Inflammatory macrophage treated with lipopolysaccharide for 4 hours (primary cell): Measurements from ENCODE around the gene GNA12.
"Not testable (repeated sequence)": the region's sequence is repeated elsewhere in the genome, so short reads cannot be mapped to it uniquely, and the experiment has no call there.

Source experiments
- DNase-seq: peaks from one replicate; pipeline ENCODE4 v3.0.0-alpha.2; 2020

Gene GNA12

DNA sequence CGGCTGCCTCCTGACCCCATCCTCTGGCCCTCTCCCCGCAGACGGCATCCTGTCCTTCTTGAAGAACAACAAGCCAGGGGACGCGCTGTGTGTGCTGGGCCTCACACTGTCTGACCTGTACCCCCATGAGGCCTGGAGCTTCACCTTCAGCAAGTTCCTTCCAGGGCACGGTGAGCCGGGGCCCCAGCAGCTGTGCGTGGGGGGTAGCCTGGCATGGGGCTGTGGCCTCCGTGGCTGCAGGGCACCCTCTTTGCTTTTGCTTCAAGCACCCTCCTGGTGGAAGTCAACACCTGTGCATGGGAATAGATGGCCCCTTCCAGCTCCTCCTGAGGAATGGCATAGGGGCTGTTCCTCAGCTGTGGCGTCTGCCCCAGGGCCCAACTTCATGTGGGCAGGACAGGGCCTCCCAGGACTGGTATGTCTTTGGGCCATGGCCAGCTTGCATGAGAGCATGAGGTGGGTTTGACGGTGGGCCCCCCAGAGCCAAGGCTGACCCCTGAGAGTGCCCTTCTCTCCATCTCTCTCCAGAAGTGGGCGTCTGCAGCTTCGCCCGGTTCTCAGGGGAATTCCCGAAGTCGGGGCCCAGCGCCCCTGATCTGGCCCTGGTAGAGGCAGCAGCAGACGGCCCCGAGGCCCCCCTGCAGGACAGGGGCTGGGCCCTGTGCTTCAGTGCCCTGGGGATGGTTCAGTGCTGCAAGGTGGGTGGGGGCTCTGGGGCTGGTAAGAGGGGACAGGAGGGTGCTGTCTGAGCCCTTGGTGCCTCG lies 135.4 kb downstream of the GNA12 start:
- no peak for DNase-seq

DNA sequence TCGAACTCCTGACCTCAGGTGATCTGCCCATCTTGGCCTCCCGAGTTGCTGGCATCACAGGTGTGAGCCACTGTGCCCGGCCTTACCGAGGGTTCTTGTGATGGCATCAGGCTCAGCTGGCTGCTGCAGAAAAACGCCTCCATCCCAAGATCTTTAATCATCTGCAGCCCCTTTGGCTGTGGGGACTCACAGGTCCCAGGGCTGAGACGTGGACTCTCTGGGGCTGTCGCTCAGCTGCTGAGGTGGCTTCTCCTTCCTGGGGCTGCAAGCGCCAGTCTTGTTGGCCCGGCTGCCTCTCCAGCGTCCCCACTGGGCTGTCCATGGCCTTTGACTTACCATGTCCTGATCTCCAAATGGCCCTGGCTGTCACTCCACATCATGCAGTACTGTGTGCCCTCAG lies 136.1 kb downstream of the GNA12 start:
- DNase-seq, result no peak

- DNase-seq, result no peak
Measured at GRCh38 chr7:2707481-2707880, 136.6 kb downstream of the GNA12 start.

DNA sequence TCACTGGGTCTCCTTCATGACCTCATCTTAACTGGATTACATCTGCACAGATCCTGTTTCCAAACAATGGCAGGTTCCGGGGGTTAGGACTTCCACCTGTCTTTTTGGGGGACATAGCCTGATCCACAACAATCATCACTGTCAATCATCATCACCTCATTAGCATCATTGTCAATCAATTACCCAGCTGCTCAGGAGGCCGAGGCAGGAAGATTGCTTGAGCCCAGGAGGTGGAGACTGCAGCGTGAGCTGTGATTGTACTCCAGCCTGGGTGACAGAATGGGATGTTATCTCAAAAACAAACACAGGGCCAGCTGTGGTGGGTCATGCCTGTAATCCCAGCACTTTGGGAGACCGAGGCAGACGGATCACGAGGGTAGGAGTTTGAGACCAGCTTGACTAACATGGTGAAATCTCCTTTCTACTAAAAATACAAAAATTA lies 137.4 kb downstream of the GNA12 start:
- DNase-seq, result no peak

DNA sequence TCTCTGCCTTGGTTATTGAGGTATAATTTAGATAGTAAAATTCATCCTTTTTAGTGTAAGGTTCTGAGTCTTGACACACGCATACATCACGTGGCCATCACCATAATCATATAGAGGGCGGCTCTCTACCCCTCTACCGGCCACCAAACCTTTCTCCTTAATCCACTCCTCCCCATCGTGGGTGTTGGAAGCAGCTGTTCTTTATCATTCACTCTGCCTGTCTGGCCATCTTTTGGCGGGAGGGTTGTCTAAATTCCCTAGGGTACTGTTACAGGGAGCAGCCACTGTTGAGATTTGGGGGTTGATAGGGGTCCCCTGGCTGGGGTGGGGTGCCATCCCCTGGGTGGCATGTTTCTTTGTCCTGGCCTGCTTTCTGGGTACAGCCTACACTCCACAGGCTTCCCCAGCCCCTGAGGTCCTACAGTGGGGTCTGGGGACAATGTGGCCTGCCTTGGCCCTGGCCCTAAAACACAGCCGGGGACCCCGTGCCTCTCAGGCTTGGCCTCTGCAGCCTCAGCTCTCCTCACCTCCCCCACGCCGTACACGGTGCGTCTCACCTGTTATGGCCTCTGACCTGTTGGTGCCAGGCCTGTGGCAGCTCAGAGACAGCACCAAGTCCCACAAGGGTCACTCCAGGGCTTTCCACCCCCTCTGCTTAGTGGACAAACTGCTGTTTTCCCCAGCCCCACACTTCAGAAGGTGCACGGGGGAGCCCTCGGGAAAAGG lies 138.6 kb downstream of the GNA12 start:
- no peak for DNase-seq

- no peak for DNase-seq
Measured at GRCh38 chr7:2702594-2702957, 141.5 kb downstream of the GNA12 start.

GRCh38 chr7:2701832-2702593 lies 142.1 kb downstream of the GNA12 start:
- DNase-seq, result peak; percentile 38

DNA sequence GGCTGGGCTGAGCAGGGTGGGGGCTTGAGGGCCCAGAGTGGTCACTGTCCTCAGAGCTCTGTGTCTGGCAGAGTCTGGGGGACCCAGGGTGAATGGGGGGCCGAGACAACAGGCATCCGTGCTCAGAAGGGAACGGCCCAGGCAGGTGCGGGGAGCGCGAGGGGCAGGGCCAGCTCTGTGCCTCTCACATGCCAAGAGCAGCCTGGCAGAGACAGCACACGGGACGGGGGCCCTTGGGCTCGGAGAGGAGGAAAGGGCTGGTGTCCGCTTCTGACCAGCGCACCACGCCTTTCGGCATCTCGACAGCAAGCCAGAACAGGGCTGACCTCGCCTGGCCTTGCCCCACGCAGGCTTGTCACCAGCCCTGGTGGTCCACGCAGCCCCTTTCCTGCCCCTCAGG lies 142.7 kb downstream of the GNA12 start:
- DNase-seq, result no peak

DNA sequence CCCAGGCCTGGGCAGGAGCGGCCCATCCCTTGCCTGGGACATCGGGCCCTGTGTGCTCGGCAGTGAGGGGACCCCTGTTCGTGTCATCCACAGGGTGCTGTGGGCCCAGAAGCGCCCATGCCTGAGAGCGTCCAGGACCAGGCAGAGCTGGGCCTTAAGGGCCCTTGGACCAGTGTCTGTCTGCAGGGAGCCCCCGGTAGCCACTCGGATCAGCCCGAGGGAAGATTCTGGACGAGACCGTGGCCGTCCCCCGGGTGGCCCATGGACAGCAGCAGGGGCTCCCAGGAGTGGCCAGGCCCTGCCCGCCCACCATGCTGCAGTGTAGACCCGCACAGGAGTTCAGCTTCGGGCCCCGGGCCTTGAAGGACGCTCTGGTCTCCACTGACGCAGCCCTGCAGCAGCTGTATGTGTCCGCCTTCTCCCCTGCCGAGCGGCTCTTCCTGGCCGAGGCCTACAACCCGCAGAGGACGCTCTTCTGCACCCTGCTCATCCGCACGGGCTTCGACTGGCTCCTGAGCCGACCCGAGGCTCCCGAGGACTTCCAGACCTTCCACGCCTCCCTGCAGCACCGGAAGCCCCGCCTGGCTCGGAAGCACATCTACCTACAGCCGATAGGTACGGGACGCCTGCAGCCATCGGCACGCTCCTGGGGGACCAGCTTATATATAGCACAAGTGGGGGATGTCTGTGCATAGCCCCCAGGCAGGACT lies 143.8 kb downstream of the GNA12 start:
- no peak for DNase-seq

DNA sequence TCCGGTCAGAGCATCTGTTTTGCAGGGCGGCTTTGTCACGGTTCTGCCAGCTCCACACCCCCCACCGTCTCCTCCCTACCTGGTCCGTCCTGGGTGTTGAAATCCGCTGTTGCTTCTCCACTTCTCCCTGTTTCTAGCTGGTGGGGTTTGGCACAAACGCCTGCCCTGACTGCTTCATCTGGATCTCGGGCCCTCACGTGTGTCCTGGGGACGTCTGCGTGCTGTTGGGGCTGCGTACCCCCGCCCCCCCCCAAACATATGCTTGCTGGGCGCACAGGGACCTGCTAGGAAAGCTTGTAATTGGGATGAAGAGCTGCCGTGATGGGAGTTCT lies 144.9 kb downstream of the GNA12 start:
- no peak for DNase-seq

DNA sequence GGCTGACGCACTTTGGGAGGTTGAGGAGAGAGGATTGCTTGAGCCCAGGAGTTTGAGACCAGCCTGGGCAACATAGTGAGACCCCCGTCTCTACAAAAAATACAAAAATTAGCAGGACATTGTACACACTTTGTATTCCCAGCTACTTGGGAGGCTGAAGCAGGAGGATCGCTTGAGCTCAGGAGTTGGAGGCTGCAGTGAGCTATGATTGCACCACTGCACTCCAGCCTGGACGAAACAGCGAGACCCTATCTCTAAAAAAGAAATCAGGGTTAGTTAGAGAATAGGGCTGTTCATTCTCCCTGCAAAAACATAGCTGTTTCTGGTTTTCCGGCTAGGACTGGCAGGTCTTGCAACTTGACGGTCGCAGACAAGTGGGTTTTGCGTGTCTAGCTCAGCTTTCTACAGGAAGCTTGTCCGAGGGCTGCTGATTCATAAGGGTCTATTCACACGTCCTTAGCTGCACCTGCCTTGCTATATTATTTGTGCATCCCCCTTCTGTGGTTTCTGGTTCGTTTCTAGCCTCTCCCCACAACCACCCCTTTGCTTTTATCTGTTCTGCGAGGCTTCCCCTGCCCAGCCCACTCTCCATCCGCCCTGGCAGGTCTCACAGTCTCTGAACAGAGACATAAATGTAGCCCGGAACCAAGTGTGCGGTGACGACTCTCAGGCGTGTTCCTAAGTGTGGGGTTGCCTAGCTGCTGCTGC lies 145.4 kb downstream of the GNA12 start:
- no peak for DNase-seq

DNA sequence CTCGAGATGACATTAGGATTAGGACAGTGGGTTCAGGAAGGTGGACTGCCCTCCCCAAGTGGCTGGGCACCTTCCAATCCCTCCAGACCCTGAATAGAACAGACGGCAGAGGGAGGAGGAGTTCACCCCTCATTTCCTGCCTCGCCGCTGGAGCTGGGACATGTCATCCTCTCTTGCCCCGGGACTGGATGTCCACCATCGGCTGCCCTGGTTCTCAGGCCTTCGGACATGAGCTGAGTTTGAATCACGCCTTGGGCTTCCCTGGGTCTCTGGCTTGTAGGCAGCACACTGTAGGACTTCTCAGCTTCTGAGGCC lies 150.0 kb downstream of the GNA12 start:
- DNase-seq, result not testable (repeated sequence)

DNA sequence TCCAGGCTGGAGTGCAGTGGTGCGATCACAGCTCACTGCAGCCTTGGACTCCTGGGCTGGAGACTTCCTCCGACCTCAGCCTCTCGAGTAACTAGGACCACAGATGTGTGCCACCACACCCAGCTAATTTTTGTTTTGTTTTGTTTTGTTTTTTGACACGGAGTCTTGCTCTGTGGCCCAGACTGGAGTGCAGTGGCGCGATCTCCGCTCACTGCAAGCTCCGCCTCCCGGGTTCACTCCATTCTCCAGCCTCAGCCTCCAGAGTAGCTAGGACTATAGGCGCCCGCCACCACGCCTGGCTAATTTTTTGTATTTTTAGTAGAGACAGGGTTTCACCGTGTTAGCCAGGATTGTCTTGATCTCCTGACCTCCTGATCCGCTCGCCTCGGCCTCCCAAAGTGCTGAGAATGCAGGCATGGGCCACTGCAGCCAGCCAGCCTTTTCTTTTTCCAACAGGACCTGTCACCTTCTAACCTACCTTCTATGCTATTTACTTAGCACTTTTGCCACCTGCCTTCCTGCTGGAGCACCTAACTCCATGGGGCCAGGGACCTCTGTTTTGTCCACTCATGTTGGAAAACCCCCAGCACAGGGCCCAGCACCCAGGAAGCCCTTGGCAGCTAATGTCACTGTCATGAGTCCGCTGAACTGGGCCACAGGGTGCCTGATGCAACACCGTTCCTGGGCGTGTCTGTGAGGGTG lies 150.5 kb downstream of the GNA12 start:
- peak; percentile 94 for DNase-seq

DNA sequence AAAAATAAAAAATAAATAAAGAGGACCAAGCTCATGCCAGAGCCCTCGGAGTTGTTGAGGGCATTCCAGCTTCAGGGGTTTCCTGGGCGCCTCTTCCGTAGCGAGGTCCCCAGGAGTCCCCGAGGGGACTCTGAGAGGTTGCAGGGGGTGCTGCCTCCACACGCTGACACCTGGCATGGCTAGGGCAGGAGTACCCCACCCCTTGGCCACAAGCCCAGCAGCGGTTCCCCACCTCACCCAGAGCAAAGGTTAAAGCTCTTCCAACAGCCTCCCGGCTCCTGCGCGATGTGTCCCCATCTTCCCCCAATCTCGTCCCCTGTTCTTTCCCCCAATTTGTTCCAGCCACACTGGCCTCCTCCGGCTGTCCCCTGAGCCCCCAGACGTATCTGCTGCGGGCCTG lies 151.6 kb downstream of the GNA12 start:
- no peak for DNase-seq

DNA sequence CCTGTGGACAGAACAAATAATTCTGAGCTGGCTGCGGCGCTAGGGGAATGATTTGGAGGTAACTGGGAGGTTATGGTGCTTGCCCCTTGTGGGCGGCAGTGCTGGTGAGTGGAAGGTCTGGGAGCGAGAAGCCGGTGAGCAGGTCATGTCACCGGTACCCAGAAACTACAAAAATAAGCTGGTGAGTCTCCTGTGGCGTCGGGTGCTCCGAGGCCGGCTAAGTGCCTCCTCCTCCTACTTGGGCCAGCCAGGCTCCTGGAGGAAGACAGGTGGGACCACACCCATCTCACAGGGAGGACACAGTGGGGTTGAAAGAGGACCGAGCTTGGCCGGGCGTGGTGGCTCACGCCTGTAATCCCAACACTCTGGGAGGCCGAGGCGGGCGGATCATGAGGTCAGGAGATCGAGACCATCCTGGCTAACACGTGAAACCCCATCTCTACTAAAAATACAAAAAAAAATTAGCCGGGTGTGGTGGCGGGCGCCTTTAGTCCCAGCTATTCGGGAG lies 152.1 kb downstream of the GNA12 start:
- DNase-seq, result not testable (repeated sequence)

- DNase-seq, result peak; percentile 68
Measured at GRCh38 chr7:2691011-2691707, 152.9 kb downstream of the GNA12 start.

DNA sequence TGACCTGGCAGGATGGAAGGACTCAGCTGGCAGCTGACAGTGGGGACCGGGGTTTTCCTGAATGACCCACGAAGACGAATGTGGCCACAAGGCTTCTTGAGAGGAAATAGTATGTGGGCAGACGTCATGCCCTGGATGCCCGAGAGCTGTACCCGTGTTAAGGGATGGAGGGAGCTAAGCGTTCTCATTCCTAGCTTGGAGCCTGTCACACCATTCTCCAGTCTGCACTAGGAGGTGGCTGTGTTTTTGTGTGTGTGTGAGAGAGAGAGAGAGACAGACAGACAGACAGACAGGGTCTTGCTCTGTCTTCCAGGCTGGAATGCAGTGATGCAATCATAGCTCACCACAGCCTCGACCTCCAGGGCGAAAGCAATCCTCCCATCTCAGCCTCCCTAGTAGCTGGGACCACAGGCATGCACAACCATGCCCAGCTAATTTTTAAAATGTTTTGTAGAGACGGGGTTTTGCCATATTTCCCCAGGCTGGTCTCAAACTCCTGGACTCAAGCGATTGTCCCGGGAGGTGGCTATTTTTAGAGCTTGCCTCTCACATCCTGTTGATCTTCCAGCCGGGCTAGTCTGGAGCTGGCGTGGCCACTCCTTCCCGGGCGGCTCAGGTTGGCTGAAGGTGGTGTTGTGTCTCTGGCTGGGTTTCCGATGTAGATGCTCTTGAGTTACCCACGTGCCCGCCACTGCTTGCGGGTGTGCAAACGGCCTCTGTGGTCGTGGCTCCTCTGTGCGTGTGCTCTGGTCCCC lies 154.0 kb downstream of the GNA12 start:
- DNase-seq, result peak; percentile 84

DNA sequence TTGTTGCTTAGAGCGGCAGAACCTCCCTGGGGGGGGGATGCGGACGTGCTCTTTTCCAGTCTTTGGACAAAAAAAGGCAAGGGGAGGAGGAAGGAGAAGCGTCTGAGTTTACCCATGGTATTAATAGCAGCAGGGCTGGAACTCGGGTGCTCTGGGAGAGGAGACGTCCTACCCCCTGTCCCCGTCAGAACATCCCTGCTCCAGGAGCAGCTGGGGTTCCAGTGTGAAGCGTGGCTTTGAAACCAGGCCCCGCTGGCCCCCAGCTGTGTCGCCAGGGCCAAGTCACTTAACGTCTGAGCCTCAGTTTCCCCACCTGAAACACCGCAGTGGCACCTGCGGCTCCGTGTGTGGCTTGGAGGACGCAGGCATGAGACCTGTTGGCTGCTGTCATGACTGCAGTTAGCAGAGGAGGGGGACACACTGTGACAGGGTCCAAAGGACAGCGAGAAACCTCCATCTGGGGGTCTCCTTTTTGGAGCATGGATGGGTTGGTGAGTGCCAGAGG lies 154.7 kb downstream of the GNA12 start:
- DNase-seq, result no peak

DNA sequence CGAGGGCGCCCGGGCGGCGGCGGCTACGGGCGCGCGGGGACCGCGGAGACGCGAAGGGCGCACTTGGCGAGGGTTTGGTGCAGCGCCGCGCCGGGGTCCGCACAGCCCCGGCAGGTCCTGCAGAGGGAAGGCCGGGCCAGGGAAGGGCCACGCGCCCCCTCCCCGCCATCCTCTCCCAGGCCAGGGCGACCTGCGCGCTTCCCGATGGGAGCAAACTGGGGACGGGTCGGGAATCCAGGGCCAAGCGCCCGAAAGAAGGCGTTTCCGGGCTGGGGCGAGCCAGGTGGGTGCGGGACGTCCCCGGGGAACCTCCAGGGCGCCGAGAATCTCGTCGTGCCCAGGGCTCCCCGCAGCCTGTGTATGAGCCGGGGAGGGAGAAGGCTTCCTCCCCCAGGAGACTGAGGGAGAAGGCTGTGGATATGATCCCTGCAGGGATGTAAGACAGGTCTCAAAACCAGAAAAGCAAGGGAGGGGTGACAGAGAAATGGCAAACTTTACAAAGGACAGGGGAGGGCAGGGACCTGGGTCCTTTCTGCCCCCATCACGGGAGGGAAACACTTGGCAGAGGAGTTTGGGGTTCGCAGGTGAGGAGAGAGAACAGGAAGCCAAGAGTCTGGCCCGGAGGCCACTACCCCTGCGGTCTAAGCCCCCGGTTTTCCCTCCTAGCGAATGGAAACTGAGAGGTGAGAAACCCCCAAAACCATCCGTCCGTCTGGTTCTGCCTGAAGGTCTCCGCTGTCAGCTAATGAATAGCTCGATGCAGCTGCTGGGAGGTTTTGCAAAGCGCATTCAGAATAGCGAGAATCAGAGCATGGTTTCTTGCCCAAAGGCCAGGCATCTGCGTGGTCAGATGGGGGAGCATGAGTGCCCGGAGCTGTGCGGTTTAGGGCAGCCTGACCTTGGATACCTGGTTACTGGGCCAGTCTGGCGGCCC lies 155.4 kb downstream of the GNA12 start:
- DNase-seq, result no peak
